WTC11 (cell line): ENCODE results near the gene QTRT2.

Experiments used
- ATF1 ChIP-seq: sonication (generic); formaldehyde crosslinking; IDR thresholded peaks from 2 replicates; pipeline ENCODE4 v1.8.1; 2023; ENCODE audit warnings: mild to moderate bottlenecking, moderate library complexity, missing genetic modification reagents
- CTCF ChIP-seq: fragments of 200-600 bp; IDR thresholded peaks from 2 replicates; pipeline ENCODE4 v1.8.0; 2022; ENCODE audit warnings: antibody characterized with exemption
- ELF4 ChIP-seq: sonication (generic); formaldehyde crosslinking; IDR thresholded peaks from 2 replicates; pipeline ENCODE4 v1.8.1; 2022; ENCODE audit warnings: low read depth, mild to moderate bottlenecking, moderate library complexity, missing genetic modification reagents
- IRF2 ChIP-seq: sonication (generic); formaldehyde crosslinking; IDR thresholded peaks from 2 replicates; pipeline ENCODE4 v1.8.0; 2022; ENCODE audit warnings: low read depth, missing genetic modification reagents, borderline replicate concordance
- MLX ChIP-seq: sonication (generic); formaldehyde crosslinking; IDR thresholded peaks from 2 replicates; pipeline ENCODE4 v1.8.1; 2023; ENCODE audit warnings: mild to moderate bottlenecking, missing genetic modification reagents, moderate library complexity
- NR2C2 ChIP-seq: sonication (generic); formaldehyde crosslinking; IDR thresholded peaks from 2 replicates; pipeline ENCODE4 v1.8.0; 2022; ENCODE audit warnings: mild to moderate bottlenecking, missing genetic modification reagents
- NR3C1 ChIP-seq: sonication (generic); formaldehyde crosslinking; conservative IDR thresholded peaks from 2 replicates; pipeline ENCODE4 v1.8.1; 2023; ENCODE audit warnings: low read depth, mild to moderate bottlenecking, missing genetic modification reagents
- STAT6 ChIP-seq: sonication (generic); formaldehyde crosslinking; conservative IDR thresholded peaks from 2 replicates; pipeline ENCODE4 v1.8.1; 2023; ENCODE audit warnings: mild to moderate bottlenecking, low read depth, missing genetic modification reagents, moderate library complexity
- TCF7 ChIP-seq: sonication (generic); formaldehyde crosslinking; IDR thresholded peaks from 2 replicates; pipeline ENCODE4 v1.8.0; 2022; ENCODE audit warnings: mild to moderate bottlenecking, low read depth, missing genetic modification reagents, moderate library complexity
- USF2 ChIP-seq: sonication (generic); formaldehyde crosslinking; IDR thresholded peaks from 2 replicates; pipeline ENCODE4 v1.8.1; 2023; ENCODE audit warnings: mild to moderate bottlenecking, missing genetic modification reagents, moderate library complexity
- ZNF423 ChIP-seq: fragments of 250-450 bp; sonication (Bioruptor Pico); IDR thresholded peaks from 2 replicates; pipeline ENCODE4 v2.1.2; 2022; ENCODE audit warnings: mild to moderate bottlenecking, moderate library complexity
- TF ChIP-seq, protein P1 (sequence below): sonication (generic); formaldehyde crosslinking; IDR thresholded peaks from 2 replicates; pipeline ENCODE4 v1.8.0; 2022; ENCODE audit warnings: missing genetic modification reagents

GRCh38 chr3:114019486-114019885, 37.1 kb upstream of the QTRT2 start:
- TF ChIP-seq CTCF (no peak), USF2 (CRISPR knock-in tag) (no peak), MLX (no peak), NR2C2 (CRISPR knock-in tag) (no peak), ZNF423 (CRISPR knock-in tag) (no peak), ATF1 (CRISPR knock-in tag) (no peak), TCF7 (no peak), ELF4 (no peak), IRF2 (CRISPR knock-in tag) (no peak), STAT6 (CRISPR knock-in tag) (no peak), NR3C1 (CRISPR knock-in tag) (no peak)
- TF ChIP-seq, protein P1, sequence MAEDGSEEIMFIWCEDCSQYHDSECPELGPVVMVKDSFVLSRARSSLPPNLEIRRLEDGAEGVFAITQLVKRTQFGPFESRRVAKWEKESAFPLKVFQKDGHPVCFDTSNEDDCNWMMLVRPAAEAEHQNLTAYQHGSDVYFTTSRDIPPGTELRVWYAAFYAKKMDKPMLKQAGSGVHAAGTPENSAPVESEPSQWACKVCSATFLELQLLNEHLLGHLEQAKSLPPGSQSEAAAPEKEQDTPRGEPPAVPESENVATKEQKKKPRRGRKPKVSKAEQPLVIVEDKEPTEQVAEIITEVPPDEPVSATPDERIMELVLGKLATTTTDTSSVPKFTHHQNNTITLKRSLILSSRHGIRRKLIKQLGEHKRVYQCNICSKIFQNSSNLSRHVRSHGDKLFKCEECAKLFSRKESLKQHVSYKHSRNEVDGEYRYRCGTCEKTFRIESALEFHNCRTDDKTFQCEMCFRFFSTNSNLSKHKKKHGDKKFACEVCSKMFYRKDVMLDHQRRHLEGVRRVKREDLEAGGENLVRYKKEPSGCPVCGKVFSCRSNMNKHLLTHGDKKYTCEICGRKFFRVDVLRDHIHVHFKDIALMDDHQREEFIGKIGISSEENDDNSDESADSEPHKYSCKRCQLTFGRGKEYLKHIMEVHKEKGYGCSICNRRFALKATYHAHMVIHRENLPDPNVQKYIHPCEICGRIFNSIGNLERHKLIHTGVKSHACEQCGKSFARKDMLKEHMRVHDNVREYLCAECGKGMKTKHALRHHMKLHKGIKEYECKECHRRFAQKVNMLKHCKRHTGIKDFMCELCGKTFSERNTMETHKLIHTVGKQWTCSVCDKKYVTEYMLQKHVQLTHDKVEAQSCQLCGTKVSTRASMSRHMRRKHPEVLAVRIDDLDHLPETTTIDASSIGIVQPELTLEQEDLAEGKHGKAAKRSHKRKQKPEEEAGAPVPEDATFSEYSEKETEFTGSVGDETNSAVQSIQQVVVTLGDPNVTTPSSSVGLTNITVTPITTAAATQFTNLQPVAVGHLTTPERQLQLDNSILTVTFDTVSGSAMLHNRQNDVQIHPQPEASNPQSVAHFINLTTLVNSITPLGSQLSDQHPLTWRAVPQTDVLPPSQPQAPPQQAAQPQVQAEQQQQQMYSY: no peak
